GM21786 (cell line): ENCODE measurements around the gene LACC1.

Source experiments
- ATAC-seq: cut with Tn5 transposase; IDR thresholded peaks from one replicate; pipeline ENCODE4 v1.9.1; 2021; ENCODE audit not compliant: unreplicated experiment

Gene LACC1

GRCh38 chr13:43939086-43939485 is 59.4 kb downstream of the LACC1 start:
- ATAC-seq = no peak

- ATAC-seq = no peak
Observed at GRCh38 chr13:43942286-43942685, 62.6 kb downstream of the LACC1 start.
